Heart left ventricle (tissue), 13 donors: Measurements from ENCODE around the gene RPL39L.

Experiments used
- CTCF ChIP-seq, 12 donors: fragments of 200-600 bp; sonication (generic) in 4 of 12; IDR thresholded peaks; one replicate each; pipeline versions ENCODE4 v1.5.0 to v1.8.0; 2018 to 2022; ENCODE audit warnings: antibody characterized with exemption in 12 of 12, mild to moderate bottlenecking in 5 of 12
- POLR2A ChIP-seq, 2 donors: fragments of 450-650 bp; IDR thresholded peaks; one replicate each; pipeline ENCODE4 v1.6.1; 2017; ENCODE audit warnings: antibody characterized with exemption in 2 of 2, mild to moderate bottlenecking in 2 of 2, moderate library complexity in 2 of 2
- donor health status: ischemic (EF 13 %, LVEDD 7.1; RV severe dilation, severe dysfunction).
- donor health status: DM: no; HTN: yes; CAD: no.
- donor health status: DM: no; HTN: no; CAD: no.
- donor health status: ischemic (EF 25% LVEDD 6.9; RV normal size, moderate dysfunction).
- donor health status: ischemic (EF 25% LVEDD 5.7; RV mildly dilated, moderate dysfunction).
- donor health status: ischemic (EF 35%, LVEDD 5.7; RV mildly dilated, moderate dysfunction).
- donor health status: nonischemic (EF 11% LVEDD 7.7; RV severe dilation, severe dysfunction).
- donor health status: DM: yes; HTN: yes; CAD: no.
- donor health status: PGD.
- donor health status: ischemic (EF 29% LVEDD 5.4; RV normal size, mild dysfunction).
- donor health status: nonischemic (EF 23%, LVEDD 6.1; RV moderate dilation, normal function).

- no peak for TF ChIP-seq POLR2A (IDR thresholded peaks at IDR 0.05)
- TF ChIP-seq CTCF (IDR thresholded peaks at IDR 0.05): no peak
Measured at GRCh38 chr3:187132666-187133065, 6.6 kb downstream of the RPL39L start.
